ENCODE measurements around the gene CEP135. TPM values are rescaled to one million over a fixed set of nuclear protein-coding genes. Genes with fewer than 3 reads are reported as not detected.

The CEP135 gene, protein sequence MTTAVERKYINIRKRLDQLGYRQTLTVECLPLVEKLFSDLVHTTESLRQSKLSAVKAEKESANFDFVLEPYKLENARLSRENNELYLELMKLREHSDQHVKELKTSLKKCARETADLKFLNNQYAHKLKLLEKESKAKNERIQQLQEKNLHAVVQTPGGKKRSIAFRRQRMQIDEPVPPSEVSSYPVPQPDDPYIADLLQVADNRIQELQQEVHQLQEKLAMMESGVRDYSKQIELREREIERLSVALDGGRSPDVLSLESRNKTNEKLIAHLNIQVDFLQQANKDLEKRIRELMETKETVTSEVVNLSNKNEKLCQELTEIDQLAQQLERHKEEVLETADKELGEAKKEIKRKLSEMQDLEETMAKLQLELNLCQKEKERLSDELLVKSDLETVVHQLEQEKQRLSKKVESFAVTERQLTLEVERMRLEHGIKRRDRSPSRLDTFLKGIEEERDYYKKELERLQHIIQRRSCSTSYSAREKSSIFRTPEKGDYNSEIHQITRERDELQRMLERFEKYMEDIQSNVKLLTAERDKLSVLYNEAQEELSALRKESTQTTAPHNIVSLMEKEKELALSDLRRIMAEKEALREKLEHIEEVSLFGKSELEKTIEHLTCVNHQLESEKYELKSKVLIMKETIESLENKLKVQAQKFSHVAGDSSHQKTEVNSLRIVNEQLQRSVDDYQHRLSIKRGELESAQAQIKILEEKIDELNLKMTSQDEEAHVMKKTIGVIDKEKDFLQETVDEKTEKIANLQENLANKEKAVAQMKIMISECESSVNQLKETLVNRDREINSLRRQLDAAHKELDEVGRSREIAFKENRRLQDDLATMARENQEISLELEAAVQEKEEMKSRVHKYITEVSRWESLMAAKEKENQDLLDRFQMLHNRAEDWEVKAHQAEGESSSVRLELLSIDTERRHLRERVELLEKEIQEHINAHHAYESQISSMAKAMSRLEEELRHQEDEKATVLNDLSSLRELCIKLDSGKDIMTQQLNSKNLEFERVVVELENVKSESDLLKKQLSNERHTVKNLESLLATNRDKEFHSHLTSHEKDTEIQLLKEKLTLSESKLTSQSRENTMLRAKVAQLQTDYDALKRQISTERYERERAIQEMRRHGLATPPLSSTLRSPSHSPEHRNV
- total RNA-seq (2022) (8.0 and 9.4 TPM in 2 replicates), Bru-seq, nascent RNA (percentile 67 among the genes with signal in this experiment), BruChase-seq, experiment 1, labeled RNA remaining after a 6-hour chase (percentile 61 among the genes with signal in this experiment), BruChase-seq, experiment 2, labeled RNA remaining after a 2-hour chase (percentile 65 among the genes with signal in this experiment)
- long read RNA-seq, partial matches to known transcripts = 1 of 17 reads
- long read RNA-seq, other reads (novel, unspliced or antisense) = 16 of 17 reads

- H3K4me1 Mint-ChIP-seq (ENCODE audit: low read depth, unreplicated experiment) = peaks cover 16% of the 10 kb centered on the region
- peak; percentile 92 for DNase-seq
- peak within 1 kb of the TSS; percentile 86 for H3K27ac Mint-ChIP-seq (ENCODE audit: unreplicated experiment)
- peaks cover 27% of the 10 kb centered on the region for H3K36me3 Mint-ChIP-seq (ENCODE audit: insufficient read depth, unreplicated experiment)
- CTCF ChIA-PET = interaction anchor here (0.6 to 1.2 kb wide), 10 partner anchors 30 to 1006 kb away, joined by 3 to 5 read pairs (median 4); partner anchors contain the start of gene SRP72
- H3K9me3 Mint-ChIP-seq (ENCODE audit: low read depth, unreplicated experiment) = no peaks in the 10 kb centered on the region
- no peaks in the 10 kb centered on the region for H3K27me3 Mint-ChIP-seq (ENCODE audit: unreplicated experiment)
- H3K4me3 Mint-ChIP-seq (ENCODE audit: low read depth, unreplicated experiment) = peak within 1 kb of the TSS; percentile 77
- intact Hi-C loops (cut with micrococcal nuclease; ENCODE audit: unreplicated experiment) = loop anchor here (1.0 to 10.0 kb wide), 2 partner anchors 96 to 352 kb away; a partner anchor contains a TSS
- no TSS peak for BruUV-seq (replicated peaks)
- TF ChIP-seq, protein P1, sequence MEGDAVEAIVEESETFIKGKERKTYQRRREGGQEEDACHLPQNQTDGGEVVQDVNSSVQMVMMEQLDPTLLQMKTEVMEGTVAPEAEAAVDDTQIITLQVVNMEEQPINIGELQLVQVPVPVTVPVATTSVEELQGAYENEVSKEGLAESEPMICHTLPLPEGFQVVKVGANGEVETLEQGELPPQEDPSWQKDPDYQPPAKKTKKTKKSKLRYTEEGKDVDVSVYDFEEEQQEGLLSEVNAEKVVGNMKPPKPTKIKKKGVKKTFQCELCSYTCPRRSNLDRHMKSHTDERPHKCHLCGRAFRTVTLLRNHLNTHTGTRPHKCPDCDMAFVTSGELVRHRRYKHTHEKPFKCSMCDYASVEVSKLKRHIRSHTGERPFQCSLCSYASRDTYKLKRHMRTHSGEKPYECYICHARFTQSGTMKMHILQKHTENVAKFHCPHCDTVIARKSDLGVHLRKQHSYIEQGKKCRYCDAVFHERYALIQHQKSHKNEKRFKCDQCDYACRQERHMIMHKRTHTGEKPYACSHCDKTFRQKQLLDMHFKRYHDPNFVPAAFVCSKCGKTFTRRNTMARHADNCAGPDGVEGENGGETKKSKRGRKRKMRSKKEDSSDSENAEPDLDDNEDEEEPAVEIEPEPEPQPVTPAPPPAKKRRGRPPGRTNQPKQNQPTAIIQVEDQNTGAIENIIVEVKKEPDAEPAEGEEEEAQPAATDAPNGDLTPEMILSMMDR (IDR thresholded peaks at IDR 0.05; ENCODE audit: unreplicated experiment) = peak; percentile 82
Observed at GRCh38 chr4:55948726-55949481, at the start of gene CEP135. TSS of gene CEP135 (plus strand) at chr4:55948945. CDS start at chr4:55952131, 3,186 bp downstream.

DNA sequence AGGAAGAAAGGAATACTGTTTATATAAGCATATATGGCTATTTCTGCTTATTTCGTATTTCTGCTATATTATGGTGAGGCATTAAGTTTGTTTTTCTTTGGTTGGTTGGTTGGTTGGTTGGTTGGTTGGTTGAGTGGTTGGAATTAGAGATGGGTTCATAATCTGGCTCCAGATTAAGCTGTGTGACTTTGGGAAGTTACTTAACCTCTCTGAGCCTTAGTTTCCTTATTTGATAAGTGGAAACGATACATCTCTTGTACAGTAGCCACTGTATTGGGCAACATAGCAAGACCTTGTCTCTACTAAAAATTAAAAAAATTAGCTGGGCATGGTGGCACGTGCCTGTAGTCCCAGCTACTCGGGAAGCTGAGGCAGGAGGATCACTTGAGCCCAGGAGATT, 46.1 kb upstream of the CEP135 start:
- CTCF ChIA-PET = no interaction called here
- TF ChIP-seq, protein P1 (IDR thresholded peaks at IDR 0.05; ENCODE audit: unreplicated experiment) = no peak
- intact Hi-C loops (cut with micrococcal nuclease; ENCODE audit: unreplicated experiment) = loop anchor here (5.0 kb wide), 1 partner anchor 50 kb away; no protein-coding TSS in a partner anchor
- Mint-ChIP-seq H3K9me3 (ENCODE audit: low read depth, unreplicated experiment) (no peaks in the 10 kb centered on the region), H3K4me3 (ENCODE audit: low read depth, unreplicated experiment) (no peak overlapping the region), H3K27me3 (ENCODE audit: unreplicated experiment) (no peaks in the 10 kb centered on the region), H3K27ac (ENCODE audit: unreplicated experiment) (no peak overlapping the region), H3K4me1 (ENCODE audit: low read depth, unreplicated experiment) (no peaks in the 10 kb centered on the region), H3K36me3 (ENCODE audit: insufficient read depth, unreplicated experiment) (no peaks in the 10 kb centered on the region)
- no TSS peak for BruUV-seq (replicated peaks)
- DNase-seq = no peak

DNA sequence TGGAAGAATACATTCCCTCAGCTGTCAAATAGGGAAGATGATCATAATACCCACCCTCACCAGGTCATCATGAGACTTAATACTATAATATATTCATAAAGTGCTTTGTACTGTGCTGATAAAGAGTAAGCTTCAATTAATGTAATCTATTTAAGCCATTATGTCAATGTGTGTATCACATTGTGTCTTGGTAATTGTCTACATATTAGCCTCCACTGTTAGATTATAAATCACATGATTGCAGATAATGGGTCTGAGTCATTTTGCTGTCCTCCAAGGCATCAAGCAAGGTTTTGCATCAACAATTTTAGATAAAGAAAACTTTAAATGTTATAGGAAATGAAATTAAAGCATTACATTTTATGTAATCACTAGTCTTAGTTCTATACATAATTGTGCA, 45.2 kb upstream of the CEP135 start:
- no peak overlapping the region for H3K4me3 Mint-ChIP-seq (ENCODE audit: low read depth, unreplicated experiment)
- TF ChIP-seq, protein P1 (IDR thresholded peaks at IDR 0.05; ENCODE audit: unreplicated experiment) = no peak
- H3K27ac Mint-ChIP-seq (ENCODE audit: unreplicated experiment) = no peak overlapping the region
- H3K27me3 Mint-ChIP-seq (ENCODE audit: unreplicated experiment) = no peaks in the 10 kb centered on the region
- BruUV-seq (replicated peaks) = no TSS peak
- intact Hi-C loops (cut with micrococcal nuclease; ENCODE audit: unreplicated experiment) = loop anchor here (5.0 kb wide), 1 partner anchor 49 kb away; no protein-coding TSS in a partner anchor
- H3K4me1 Mint-ChIP-seq (ENCODE audit: low read depth, unreplicated experiment) = no peaks in the 10 kb centered on the region
- DNase-seq = no peak
- no peaks in the 10 kb centered on the region for H3K9me3 Mint-ChIP-seq (ENCODE audit: low read depth, unreplicated experiment)
- H3K36me3 Mint-ChIP-seq (ENCODE audit: insufficient read depth, unreplicated experiment) = no peaks in the 10 kb centered on the region
- CTCF ChIA-PET = no interaction called here
